SK-N-SH treated with all-trans-retinoic acid at 6 μM for 48 hours (cell line): ENCODE results near the gene TDRD7.

ENCODE experiments used
- ATAC-seq: fragments of 200-7000 bp; cut with Tn5 transposase; 3 replicates; pipeline ENCODE4 v1.9.1; 2020; ENCODE audit warnings: mild to moderate bottlenecking, moderate library complexity
- ARNTL ChIP-seq: fragments of 450-650 bp; formaldehyde crosslinking; IDR thresholded peaks from 2 replicates; pipeline ENCODE4 v1.5.0; 2020; ENCODE audit warnings: low read depth, mild to moderate bottlenecking, moderate library complexity, borderline replicate concordance
- CREB5 ChIP-seq: fragments of 250-450 bp; sonication (Bioruptor Pico); IDR thresholded peaks from 2 replicates; pipeline ENCODE4 v1.5.1; 2020; ENCODE audit warnings: low read depth, mild to moderate bottlenecking, moderate library complexity
- CSDC2 ChIP-seq: fragments of 250-450 bp; sonication (Bioruptor Pico); IDR thresholded peaks from 2 replicates; pipeline ENCODE4 v1.5.0; 2020; ENCODE audit warnings: mild to moderate bottlenecking, moderate library complexity
- ESRRG ChIP-seq: fragments of 250-450 bp; sonication (Bioruptor Pico); IDR thresholded peaks from 2 replicates; pipeline ENCODE4 v1.6.1; 2021; ENCODE audit warnings: mild to moderate bottlenecking
- GLIS3 ChIP-seq: fragments of 250-450 bp; sonication (Bioruptor Pico); IDR thresholded peaks from 2 replicates; pipeline ENCODE4 v1.5.0; 2020; ENCODE audit warnings: mild to moderate bottlenecking, moderate library complexity
- ISL1 ChIP-seq: fragments of 250-450 bp; sonication (Bioruptor Pico); IDR thresholded peaks from 2 replicates; pipeline ENCODE4 v2.1.2; 2022; ENCODE audit warnings: mild to moderate bottlenecking, moderate library complexity
- PATZ1 ChIP-seq: fragments of 250-450 bp; sonication (Bioruptor Pico); IDR thresholded peaks from 2 replicates; pipeline ENCODE4 v1.8.0; 2020; ENCODE audit warnings: mild to moderate bottlenecking, moderate library complexity, borderline replicate concordance
- PPARA ChIP-seq: fragments of 250-450 bp; sonication (Bioruptor Pico); IDR thresholded peaks from 2 replicates; pipeline ENCODE4 v1.5.0; 2020; ENCODE audit warnings: mild to moderate bottlenecking, borderline replicate concordance
- RARB ChIP-seq: fragments of 250-450 bp; sonication (Bioruptor Pico); IDR thresholded peaks from 2 replicates; pipeline ENCODE4 v1.8.0; 2021; ENCODE audit warnings: mild to moderate bottlenecking, moderate library complexity
- TCF4 ChIP-seq: fragments of 250-450 bp; sonication (Bioruptor Pico); IDR thresholded peaks from 2 replicates; pipeline ENCODE4 v1.8.0; 2021; ENCODE audit warnings: mild to moderate bottlenecking, moderate library complexity, borderline replicate concordance
- TOX ChIP-seq: fragments of 250-450 bp; sonication (Bioruptor Pico); IDR thresholded peaks from 2 replicates; pipeline ENCODE4 v1.8.0; 2021; ENCODE audit warnings: mild to moderate bottlenecking, moderate library complexity, borderline replicate concordance
- ZC3H10 ChIP-seq: fragments of 250-450 bp; sonication (Bioruptor Pico); IDR thresholded peaks from 2 replicates; pipeline ENCODE4 v1.5.1; 2021; ENCODE audit warnings: mild to moderate bottlenecking, moderate library complexity
- ZFP3 ChIP-seq: fragments of 250-450 bp; sonication (Bioruptor Pico); IDR thresholded peaks from 2 replicates; pipeline ENCODE4 v1.5.0; 2020; ENCODE audit warnings: mild to moderate bottlenecking, moderate library complexity
- ZFP30 ChIP-seq: fragments of 450-650 bp; formaldehyde crosslinking; IDR thresholded peaks from 2 replicates; pipeline ENCODE4 v1.5.0; 2022; ENCODE audit warnings: mild to moderate bottlenecking, moderate library complexity
- ZNF565 ChIP-seq: fragments of 450-650 bp; formaldehyde crosslinking; conservative IDR thresholded peaks from 2 replicates; pipeline ENCODE4 v1.5.0; 2020; ENCODE audit warnings: low read depth, mild to moderate bottlenecking, moderate library complexity
- ZNF70 ChIP-seq: fragments of 450-650 bp; formaldehyde crosslinking; IDR thresholded peaks from 2 replicates; pipeline ENCODE4 v1.5.0; 2020; ENCODE audit warnings: mild to moderate bottlenecking, moderate library complexity
- ZNF8 ChIP-seq: fragments of 450-650 bp; formaldehyde crosslinking; IDR thresholded peaks from 2 replicates; pipeline ENCODE4 v1.5.0; 2020; ENCODE audit warnings: mild to moderate bottlenecking, moderate library complexity
- TF ChIP-seq, protein P1 (sequence below): fragments of 250-450 bp; sonication (Bioruptor Pico); IDR thresholded peaks from 2 replicates; pipeline ENCODE4 v1.5.0; 2020; ENCODE audit warnings: mild to moderate bottlenecking, moderate library complexity

The TDRD7 gene

DNA sequence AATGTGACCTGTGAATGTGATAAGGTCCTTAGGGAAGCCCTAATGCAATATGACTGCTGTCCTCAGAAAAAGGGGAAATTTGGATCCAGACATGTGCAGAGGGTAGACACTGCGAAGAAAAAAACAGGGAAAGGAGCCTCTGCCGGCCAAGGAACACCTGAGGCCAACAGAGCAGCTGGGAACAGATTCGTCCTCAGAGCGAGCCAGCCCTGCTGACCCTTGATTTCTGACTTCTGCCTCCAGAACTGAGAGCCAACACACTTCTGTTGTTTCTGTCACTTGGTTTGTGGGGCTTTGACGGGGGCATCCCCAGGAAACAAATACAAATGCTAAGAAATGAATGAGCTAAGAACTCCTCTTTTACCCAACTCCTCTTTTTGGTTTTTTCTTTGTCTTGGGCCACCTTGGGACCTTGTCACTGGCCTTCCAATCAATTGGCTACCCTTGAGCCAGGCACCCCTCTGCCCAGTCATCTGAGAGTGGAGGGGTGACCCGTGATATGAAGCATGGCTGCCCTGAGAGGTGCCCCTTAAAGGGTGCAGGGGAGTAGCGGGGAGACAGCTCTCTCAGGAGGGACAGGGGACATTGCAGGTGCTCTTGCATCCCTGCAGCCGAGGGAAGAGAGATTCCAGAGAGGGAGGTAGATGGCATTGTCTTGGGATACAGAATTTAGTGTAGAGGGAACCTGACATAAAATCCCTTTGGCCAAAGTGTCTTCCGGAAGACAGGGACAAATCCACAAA lies 106.4 kb downstream of the TDRD7 start:
- TF ChIP-seq ZFP3 (CRISPR knock-in tag), result no peak
- TF ChIP-seq TOX (CRISPR knock-in tag), result no peak
- TF ChIP-seq ZNF565 (CRISPR knock-in tag), result no peak
- no peak for TF ChIP-seq ZNF70 (CRISPR knock-in tag)
- no peak for TF ChIP-seq ZFP30 (CRISPR knock-in tag)
- no peak for TF ChIP-seq ESRRG
- TF ChIP-seq TCF4 (CRISPR knock-in tag), result no peak
- no peak for ATAC-seq

DNA sequence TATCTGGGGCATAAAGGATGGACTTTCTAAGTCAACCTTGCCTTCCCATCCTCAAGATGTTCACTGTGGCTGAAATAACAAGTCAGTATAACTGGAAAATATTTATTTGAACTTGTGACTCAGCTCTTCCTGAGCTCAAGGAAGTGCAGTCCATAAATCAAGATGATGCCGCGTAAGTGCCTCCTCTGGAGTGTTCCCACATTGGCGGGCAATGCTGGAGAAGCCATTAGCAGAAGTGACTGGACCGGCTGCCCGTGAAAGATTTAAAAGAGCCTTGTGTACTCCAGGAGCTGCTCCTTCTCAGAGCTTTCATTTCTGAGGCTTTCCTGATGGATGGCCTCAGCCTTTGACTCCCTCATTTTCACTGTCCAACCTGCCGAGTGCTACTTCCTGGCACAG lies 107.0 kb downstream of the TDRD7 start:
- TF ChIP-seq TCF4 (CRISPR knock-in tag), result no peak
- TF ChIP-seq CSDC2 (CRISPR knock-in tag), result no peak
- TF ChIP-seq ZC3H10 (CRISPR knock-in tag), result no peak
- TF ChIP-seq RARB (CRISPR knock-in tag), result no peak
- TF ChIP-seq ISL1, result peak; percentile 93
- TF ChIP-seq ARNTL (CRISPR knock-in tag), result no peak
- ATAC-seq, result peak; percentile 55

- ATAC-seq, result no peak
- TF ChIP-seq ZNF70 (CRISPR knock-in tag), result no peak
- no peak for TF ChIP-seq PPARA (CRISPR knock-in tag)
- TF ChIP-seq ZFP3 (CRISPR knock-in tag), result no peak
- no peak for TF ChIP-seq ISL1
- no peak for TF ChIP-seq ESRRG
- no peak for TF ChIP-seq GLIS3 (CRISPR knock-in tag)
- TF ChIP-seq CREB5 (CRISPR knock-in tag), result no peak
- TF ChIP-seq ZNF8, result no peak
- TF ChIP-seq ARNTL (CRISPR knock-in tag), result no peak
- no peak for TF ChIP-seq CSDC2 (CRISPR knock-in tag)
- TF ChIP-seq PATZ1 (CRISPR knock-in tag), result no peak
These were observed 107.6 kb downstream of the TDRD7 start for GRCh38 chr9:97519441-97519970.

DNA sequence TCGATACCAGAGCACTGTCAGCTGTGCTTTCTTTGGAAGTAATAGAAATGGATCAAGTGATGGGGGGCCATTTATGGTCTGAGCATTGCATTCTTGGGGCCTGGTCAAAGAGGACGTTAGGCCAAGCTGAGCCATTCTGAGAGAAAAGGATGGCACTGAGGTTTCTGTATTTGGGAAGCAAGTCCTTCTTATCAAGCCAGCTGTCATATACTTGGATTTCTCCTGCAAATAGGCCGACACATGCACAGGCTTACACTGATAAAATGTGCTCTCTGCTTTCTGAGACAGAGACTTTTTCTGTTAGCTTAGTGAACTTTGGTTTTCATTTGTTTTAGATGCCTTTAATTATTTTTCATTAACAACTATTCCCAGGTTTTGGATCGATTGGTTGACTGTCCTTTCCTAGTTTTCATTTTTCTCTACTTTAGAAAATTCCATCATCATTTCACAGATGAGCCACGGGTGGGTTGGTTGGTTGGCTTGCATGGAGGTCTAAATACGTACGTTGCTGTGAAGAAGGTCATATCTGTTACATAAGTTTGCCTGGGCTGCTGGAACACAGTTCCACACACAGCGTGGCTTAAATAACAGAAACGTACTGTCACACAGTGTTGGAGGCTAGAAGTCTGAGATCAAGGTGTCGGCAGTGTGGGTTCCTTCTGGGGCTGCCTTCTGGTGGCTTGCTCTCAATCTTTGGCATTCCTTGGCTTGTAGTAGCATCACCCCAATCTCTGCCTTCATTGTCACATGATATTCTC lies 109.9 kb downstream of the TDRD7 start:
- TF ChIP-seq, protein P1, sequence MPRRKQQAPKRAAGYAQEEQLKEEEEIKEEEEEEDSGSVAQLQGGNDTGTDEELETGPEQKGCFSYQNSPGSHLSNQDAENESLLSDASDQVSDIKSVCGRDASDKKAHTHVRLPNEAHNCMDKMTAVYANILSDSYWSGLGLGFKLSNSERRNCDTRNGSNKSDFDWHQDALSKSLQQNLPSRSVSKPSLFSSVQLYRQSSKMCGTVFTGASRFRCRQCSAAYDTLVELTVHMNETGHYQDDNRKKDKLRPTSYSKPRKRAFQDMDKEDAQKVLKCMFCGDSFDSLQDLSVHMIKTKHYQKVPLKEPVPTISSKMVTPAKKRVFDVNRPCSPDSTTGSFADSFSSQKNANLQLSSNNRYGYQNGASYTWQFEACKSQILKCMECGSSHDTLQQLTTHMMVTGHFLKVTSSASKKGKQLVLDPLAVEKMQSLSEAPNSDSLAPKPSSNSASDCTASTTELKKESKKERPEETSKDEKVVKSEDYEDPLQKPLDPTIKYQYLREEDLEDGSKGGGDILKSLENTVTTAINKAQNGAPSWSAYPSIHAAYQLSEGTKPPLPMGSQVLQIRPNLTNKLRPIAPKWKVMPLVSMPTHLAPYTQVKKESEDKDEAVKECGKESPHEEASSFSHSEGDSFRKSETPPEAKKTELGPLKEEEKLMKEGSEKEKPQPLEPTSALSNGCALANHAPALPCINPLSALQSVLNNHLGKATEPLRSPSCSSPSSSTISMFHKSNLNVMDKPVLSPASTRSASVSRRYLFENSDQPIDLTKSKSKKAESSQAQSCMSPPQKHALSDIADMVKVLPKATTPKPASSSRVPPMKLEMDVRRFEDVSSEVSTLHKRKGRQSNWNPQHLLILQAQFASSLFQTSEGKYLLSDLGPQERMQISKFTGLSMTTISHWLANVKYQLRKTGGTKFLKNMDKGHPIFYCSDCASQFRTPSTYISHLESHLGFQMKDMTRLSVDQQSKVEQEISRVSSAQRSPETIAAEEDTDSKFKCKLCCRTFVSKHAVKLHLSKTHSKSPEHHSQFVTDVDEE (CRISPR knock-in tag), result no peak
- TF ChIP-seq CSDC2 (CRISPR knock-in tag), result no peak
- TF ChIP-seq ESRRG, result no peak
- TF ChIP-seq RARB (CRISPR knock-in tag), result no peak
- no peak for TF ChIP-seq PATZ1 (CRISPR knock-in tag)
- TF ChIP-seq ZNF8, result no peak
- TF ChIP-seq CREB5 (CRISPR knock-in tag), result no peak
- no peak for TF ChIP-seq TOX (CRISPR knock-in tag)
- ATAC-seq, result no peak
